HG03045 (cell line): ENCODE measurements around the gene C2CD4D.
"Not testable (repeated sequence)": the region's sequence is repeated elsewhere in the genome, so short reads cannot be mapped to it uniquely, and the experiment has no call there.

Experiments
- ATAC-seq: cut with Tn5 transposase; IDR thresholded peaks from one replicate; pipeline ENCODE4 v1.9.1; 2021; ENCODE audit warnings: mild to moderate bottlenecking, moderate library complexity; ENCODE audit not compliant: unreplicated experiment

Gene C2CD4D

DNA sequence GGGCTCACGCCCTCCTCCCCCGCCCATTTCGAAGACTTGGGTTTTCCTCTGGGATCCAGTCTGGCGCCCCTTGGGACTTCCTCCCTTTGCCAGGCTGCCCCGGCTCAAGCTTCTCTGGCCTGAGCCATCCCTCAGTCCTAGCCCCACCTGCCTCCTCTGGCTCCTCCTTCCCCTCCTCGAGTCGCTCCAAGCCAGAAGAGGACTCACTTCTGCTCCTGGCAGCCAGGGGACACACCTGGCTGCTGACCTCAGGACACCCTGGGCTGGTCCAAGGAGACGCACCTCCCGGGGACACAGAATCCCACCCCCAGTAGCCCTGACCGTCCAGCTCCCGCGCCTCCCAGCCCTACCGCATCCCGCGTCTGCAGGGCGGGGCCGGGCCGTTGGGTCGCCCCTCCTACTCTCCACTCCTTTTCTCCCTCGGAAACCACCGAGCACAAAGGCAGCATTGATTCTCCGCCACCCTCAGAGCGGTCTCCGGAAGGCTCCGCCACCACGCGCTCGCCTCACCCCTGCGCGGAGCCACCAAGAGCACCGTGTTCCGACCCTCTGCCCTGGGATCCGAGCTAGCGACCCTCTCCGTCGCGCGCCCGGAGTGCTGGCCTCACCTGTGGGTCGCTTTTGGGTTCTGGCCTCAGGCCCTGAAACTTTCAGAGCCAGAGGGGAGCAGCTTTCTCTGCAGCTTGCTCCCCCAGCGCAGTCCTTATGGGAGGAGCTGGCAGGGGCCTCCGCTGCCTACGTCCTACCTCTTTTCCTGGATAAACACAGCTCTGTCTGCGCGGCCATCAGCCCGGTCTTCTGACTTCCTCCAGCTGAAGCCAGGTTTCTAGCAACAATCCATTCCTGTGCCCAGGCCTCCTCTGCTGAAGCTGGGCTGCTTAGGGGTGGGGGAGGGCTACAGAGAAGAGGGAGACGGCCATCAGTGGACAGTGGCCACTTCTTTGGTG is at the start of gene C2CD4D:
TSS of gene C2CD4D (minus strand) at position 364 of the 947 bp plus-strand sequence. CDS start 831 bp downstream, outside the sequence.
- ATAC-seq = no peak

GRCh38 chr1:151888972-151889570 is 49.5 kb upstream of the C2CD4D start:
- no peak for ATAC-seq

GRCh38 chr1:151887028-151887427 is 47.4 kb upstream of the C2CD4D start:
- no peak for ATAC-seq

DNA sequence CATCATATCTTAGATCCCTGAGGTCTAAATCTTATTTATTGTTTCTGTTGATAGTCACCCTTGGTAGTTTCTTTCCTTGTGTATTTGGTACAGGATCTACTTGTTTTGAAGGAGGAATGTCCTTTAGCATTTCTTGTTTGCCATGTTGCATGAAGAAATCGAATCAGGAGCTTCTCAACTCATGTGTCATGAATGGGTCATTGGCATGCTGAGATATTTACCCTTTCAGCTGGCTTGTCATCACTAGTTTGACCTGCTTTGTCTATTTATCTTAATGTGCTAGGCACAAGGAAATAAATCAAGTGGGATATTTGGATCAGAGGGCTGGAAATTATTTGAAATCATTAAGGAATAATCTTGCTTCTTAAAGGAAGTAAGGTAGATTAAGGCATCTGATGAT is 45.9 kb upstream of the C2CD4D start:
- ATAC-seq = no peak

DNA sequence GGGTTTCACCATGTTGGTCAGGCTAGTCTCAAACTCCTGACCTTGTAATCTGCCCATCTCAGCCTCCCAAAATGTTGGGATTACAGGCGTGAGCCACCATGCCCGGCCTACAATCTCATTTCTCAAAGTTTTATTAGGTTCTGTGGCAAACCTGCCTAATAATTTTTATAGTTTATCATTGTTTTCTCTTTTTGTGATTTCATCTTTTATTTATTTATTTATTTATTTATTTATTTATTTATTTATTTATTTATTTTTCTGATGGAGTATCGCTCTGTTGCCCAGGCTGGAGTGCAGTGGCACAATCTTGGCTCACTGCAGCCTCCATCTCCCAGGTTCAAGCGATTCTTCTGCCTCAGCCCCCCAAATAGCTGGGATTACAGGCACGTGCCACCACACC is 45.3 kb upstream of the C2CD4D start:
- not testable (repeated sequence) for ATAC-seq

- not testable (repeated sequence) for ATAC-seq
These were observed 44.8 kb upstream of the C2CD4D start for GRCh38 chr1:151884445-151884844.

GRCh38 chr1:151883898-151884297 is 44.3 kb upstream of the C2CD4D start:
- ATAC-seq = not testable (repeated sequence)

DNA sequence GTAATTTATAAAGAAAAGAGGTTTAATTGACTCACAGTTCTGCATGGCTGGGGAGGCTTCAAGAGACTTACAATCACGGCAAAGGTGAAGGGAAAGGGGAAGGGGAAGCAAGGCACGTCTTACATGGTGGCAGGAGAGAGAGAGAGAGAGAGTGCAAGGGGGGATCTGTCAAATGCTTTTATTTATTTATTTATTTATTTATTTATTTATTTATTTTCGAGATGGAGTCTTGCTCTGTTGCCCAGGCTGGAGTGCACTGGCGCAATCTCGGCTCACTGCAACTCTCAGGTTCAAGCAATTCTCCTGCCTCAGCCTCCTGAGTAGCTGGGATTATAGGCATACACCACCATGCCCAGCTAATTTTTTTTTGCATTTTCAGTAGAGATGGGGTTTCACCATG is 43.3 kb upstream of the C2CD4D start:
- not testable (repeated sequence) for ATAC-seq

DNA sequence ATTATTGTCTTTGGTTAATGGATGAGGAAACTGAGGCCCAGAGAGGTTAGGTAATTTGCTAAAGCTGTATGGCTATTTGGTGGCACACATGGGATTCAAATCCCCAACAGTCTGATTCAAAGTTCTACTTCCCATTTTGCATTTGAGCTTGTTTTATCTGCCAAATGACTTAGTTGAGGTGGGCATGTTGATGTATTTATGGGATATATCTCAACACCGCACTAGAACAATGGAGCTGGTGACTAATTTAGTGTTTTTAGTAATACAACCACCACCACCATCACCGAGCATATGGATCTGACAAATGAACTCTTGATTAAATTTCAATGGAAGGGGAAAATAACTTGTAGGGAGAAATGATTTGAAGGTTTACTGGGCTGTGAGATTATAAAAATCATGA is 42.8 kb upstream of the C2CD4D start:
- ATAC-seq = no peak

DNA sequence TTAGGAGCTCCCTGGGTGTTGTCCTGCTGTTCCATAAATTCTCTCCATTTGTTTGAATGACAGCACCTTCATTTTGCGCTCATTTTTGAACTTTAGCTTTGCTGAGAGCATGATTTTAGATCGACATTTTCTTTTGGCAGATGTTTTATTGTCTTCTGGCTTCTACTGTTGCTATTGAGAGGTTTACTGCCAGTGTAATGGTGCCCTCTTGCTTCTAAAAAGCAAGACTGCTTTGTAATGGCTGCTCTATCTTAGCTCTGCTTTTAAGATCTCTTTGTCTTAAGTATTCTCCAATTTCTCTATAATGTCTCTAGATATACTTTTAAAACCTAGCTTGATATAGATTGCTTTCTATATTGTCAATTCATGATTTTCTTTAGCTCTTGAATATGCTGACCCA is 41.9 kb upstream of the C2CD4D start:
- no peak for ATAC-seq

- ATAC-seq = no peak
These were observed 35.9 kb upstream of the C2CD4D start for GRCh38 chr1:151875419-151876097.

DNA sequence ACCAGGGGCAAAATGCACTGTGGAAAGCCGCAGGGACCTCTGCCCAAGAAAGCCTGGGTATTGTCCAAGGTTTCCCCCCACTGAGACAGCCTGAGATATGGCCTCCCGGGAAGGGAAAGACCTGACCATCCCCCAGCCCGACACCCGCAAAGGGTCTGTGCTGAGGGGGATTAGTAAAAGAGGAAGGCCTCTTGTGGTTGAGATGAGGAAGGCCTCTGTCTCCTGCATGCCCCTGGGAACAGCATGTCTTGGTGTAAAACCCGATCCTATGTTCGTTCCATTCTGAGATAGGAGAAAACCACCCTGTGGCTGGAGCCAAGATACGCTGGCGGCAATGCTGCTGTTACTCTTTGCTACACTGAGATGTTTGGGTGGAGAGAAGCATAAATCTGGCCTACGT is 33.2 kb upstream of the C2CD4D start:
- not testable (repeated sequence) for ATAC-seq

DNA sequence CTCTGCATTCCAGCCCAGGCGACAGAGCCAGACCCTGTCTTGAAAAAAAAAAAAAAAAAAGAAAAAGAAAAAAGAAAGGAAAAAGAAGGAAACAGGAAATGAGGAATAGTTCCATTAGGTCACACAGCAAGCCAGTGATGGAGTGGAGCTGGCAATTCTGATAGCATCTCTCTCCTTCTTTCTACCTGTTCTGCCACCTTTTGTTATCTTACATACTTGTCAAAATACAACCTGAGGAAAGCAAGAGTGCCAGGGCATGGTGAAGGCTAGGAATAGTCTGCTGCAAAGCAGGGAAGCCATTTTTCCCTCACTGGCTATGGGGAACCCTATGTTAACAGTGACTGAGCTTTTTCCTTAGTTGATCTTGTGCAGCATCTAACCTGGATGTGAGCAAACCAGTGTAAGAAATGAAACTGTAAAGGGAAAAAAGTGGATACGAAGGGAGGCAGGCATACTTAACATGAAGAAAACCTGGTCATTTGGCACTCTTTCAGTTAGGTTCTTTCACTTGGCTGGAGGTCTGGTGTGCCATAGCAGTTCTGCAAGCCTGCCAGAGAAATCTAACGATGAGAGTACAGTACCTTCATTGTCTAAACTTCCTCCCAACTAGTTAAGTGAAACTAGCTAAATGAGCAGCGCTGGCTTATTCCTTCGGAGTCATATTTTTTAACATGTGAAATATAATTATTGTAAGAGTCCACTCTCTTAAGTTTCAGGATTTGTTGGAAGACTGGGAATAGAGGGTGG is 31.8 kb upstream of the C2CD4D start:
- no peak for ATAC-seq

- no peak for ATAC-seq
These were observed 28.9 kb upstream of the C2CD4D start for GRCh38 chr1:151868486-151868885.

DNA sequence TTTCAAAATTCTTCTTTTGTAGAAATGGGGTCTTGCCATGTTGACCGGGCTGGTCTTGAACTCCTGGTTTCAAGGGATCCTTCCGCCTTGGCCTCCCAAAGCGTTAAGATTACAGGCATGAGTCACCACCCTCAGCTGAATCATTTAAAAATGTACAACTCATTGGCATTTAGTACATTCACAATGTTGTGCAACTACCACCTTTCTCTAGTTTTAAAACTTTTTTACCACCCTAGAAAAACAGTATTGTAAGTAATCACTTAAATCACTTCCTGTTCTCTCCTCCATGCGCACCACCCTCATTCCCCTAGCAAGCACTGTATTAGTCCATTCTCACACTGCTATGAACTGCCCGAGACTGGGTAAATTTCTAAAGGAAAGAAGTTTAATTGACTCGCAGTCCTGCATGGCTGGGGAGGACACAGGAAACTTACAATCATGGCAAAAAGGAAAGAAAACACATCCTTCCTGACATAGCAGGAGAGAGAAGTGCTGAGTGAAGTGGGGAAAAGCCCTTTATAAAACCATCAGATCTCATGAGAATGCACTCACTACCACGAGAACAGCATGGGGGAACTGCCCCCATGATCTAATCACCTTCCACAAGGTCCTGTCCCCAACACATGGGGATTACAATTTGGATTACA is 28.3 kb upstream of the C2CD4D start:
- ATAC-seq = no peak

DNA sequence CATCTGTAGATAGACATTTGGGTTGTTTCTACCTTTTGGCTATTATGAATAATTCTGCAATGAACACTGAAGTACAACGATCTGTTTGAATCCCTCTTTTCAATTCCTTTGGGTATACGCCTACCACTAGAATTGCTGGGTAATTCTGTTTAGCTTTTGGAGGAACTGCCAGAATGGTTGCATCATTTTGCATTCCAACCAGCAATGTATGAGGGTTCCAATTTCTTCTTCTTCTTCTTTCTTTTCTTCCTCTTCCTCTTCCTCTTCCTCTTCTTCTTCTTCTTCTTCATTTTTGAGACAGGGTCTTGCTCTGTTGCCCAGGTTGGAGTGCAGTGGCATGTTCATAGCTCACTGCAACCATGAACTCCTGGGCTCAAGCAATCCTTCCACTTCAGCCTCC is 27.7 kb upstream of the C2CD4D start:
- no peak for ATAC-seq

GRCh38 chr1:151864411-151864810 is 24.8 kb upstream of the C2CD4D start:
- no peak for ATAC-seq

GRCh38 chr1:151862604-151863003 is 23.0 kb upstream of the C2CD4D start:
- ATAC-seq = no peak

DNA sequence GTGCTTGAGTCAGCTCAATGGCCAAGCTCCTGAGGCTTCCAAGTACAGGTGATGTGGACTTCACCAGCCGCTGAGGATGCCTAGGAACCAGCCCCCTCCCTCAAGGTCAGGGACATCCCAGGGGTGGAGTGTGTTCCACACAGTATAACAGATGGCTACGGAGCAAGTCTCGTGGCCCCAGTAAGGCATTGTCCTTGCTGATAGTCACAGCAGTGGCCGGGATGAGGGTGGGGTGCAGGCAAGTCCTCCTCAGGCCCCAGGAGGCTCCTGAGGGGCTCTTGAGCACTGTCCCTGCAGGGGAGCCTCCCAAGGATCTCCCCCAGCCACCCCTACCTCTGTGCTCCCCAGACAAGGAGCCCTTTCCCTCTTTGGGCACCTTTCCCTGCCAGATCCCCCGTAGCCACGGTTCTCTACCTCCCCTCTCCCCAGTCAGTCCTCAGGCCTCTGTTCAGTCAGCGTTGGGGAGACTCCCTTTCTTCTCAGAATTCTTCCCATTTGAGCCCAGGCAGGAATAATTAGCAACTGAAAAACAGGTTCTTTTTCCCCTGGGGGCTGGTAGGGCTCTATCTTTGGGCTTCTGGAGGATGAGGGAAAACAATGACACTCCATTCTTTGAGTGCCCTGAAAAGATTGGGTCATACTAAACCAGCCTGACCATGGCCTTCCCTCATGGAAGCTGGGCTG is 21.0 kb upstream of the C2CD4D start:
- no peak for ATAC-seq

DNA sequence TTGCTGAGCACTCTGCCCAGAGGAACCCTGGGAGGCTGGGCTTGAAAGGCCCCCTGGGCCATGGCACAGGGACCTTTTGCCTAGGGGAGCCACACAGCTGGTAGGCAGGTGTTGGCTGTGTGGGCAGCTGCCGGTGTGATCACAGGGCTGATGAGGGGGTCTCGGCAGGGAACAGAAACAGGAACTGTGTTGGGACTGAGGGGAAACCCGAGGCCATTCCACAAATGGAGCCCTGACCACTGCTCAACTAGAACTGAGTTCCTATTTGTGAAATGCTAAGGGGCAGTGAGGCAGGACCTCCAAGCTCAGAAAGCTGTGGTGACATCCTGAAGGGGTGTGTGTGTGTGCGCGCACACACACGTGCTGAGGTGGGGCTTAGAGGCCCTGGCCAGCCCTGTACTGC is 20.3 kb upstream of the C2CD4D start:
- no peak for ATAC-seq
